Measurements from ENCODE around the gene WWC2.
"Not testable (repeated sequence)": the region's sequence is repeated elsewhere in the genome, so short reads cannot be mapped to it uniquely, and the experiment has no call there.

GRCh38 chr4:183150664-183151063, 51.6 kb downstream of the WWC2 start:
- not testable (repeated sequence) for TF ChIP-seq POLR2AphosphoS5, CTCF (IDR thresholded peaks at IDR 0.05)
